SJCRH30 (cell line): ENCODE data around the gene HNRNPA3. TPM values are rescaled to one million over a fixed set of nuclear protein-coding genes. Genes with fewer than 3 reads are reported as not detected.
A peak's percentile ranks its signal among the peaks of the same experiment; 100 is the strongest.
"Not testable (repeated sequence)": the region's sequence is repeated elsewhere in the genome, so short reads cannot be mapped to it uniquely, and the experiment has no call there.

Source experiments
- DNase-seq, 2 experiments: peaks; one replicate each; pipeline ENCODE4 v3.0.0-alpha.2; 2015 to 2020
- H3K27ac ChIP-seq: fragments of 250-450 bp; sonication (Bioruptor Pico); 2 replicates; pipeline ENCODE4 v1.5.1; 2020; ENCODE audit warnings: mild to moderate bottlenecking, moderate library complexity
- H3K27me3 ChIP-seq: fragments of 250-450 bp; sonication (Bioruptor Pico); 2 replicates; pipeline ENCODE4 v1.5.1; 2020; ENCODE audit warnings: mild to moderate bottlenecking, moderate library complexity
- H3K36me3 ChIP-seq: fragments of 250-450 bp; sonication (Bioruptor Pico); 2 replicates; pipeline ENCODE4 v1.5.1; 2020; ENCODE audit warnings: mild to moderate bottlenecking, moderate library complexity
- H3K4me1 ChIP-seq: fragments of 250-450 bp; sonication (Bioruptor Pico); 2 replicates; pipeline ENCODE4 v1.5.1; 2020; ENCODE audit warnings: mild to moderate bottlenecking, moderate library complexity
- H3K4me3 ChIP-seq: fragments of 250-450 bp; sonication (Bioruptor Pico); 2 replicates; pipeline ENCODE4 v1.5.1; 2020; ENCODE audit warnings: mild to moderate bottlenecking, moderate library complexity
- H3K9me3 ChIP-seq: fragments of 250-450 bp; sonication (Bioruptor Pico); replicated peaks from 2 replicates; pipeline ENCODE4 v1.5.1; 2020; ENCODE audit warnings: mild to moderate bottlenecking, moderate library complexity
- total RNA-seq: library from RNA; depleted of rRNA; stranded (reverse); fragments of >200 nt; shearing (Covaris generic); gene quantifications from 2 replicates; pipeline ENCODE4 v1.2.3, GENCODE V29; 2014

Gene HNRNPA3
- total RNA-seq, 1 experiment from 2014 or later, result 159 TPM

- Histone ChIP-seq H3K27ac (no peak overlapping the region), H3K27me3 (no peaks in the 10 kb centered on the region), H3K9me3 (no peaks in the 10 kb centered on the region), H3K36me3 (peaks cover 19% of the 10 kb centered on the region), H3K4me3 (no peak overlapping the region), H3K4me1 (peaks cover 31% of the 10 kb centered on the region)
- DNase-seq, result no peak
These were observed 25.3 kb downstream of the HNRNPA3 start for GRCh38 chr2:177237932-177238331.

DNA sequence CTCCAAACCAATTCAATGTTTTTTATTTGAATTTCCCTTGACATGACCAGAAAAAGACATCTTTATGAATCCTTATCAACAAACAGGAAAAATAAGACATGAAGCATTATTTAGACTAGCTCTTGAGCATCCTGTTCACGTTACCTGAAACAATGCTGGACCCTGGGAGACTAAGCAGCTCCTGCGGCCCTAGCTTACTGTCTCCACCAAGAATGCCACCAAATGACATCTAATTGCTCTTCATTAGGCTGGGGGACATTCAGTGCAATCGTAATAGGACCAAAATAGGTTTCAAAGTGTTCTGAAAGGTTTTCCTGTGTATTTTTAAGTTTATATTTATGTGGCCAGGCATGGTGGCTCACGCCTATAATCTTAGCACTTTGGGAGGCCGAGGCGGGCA is 26.5 kb downstream of the HNRNPA3 start:
- Histone ChIP-seq H3K9me3 (no peaks in the 10 kb centered on the region), H3K27ac (no peak overlapping the region), H3K4me3 (no peak overlapping the region), H3K4me1 (peaks cover 34% of the 10 kb centered on the region), H3K27me3 (no peaks in the 10 kb centered on the region), H3K36me3 (peaks cover 8% of the 10 kb centered on the region; the same call in 1 of the 2 replicates)
- no peak for DNase-seq

DNA sequence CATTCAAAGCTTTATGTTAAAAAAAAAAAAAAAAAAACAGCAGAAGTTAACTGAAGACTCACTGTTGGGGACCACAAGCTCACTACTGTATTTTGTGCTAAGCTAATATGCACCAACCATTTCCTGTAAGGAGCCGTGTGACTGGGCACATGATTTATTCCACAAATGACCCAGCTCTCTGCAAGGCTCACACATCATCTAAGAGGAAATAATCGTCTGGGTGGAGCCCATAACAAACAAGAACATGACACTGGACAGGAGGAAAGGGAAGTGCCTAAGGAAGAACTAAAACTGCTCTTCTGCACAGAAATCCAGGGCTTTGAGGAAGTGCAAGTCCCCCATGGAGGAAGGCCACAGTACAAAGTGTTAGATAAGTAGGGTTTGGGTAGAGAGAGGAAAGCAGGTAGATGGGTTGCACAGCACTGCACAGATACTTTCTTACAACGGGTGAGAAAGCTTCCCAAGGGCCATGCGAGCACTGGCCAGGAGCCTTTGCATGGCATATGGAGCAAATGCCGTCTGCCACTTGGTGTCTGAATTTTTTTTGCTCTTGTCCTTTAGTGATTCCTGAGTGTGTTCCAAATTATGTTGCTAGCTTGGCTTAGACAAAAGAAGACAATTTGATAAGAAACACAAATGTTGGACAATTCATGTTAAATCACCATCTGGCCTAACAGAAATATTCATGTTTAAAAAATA is 27.5 kb downstream of the HNRNPA3 start:
- peak in 1 of 2 experiments; percentile 64 for DNase-seq
- no peaks in the 10 kb centered on the region for H3K9me3 ChIP-seq
- H3K4me1 ChIP-seq, result peaks cover 40% of the 10 kb centered on the region
- no peak overlapping the region for H3K27ac ChIP-seq
- H3K36me3 ChIP-seq, result peaks cover 6% of the 10 kb centered on the region; the same call in 1 of the 2 replicates
- H3K4me3 ChIP-seq, result no peak overlapping the region
- H3K27me3 ChIP-seq, result no peaks in the 10 kb centered on the region

- H3K27ac ChIP-seq, result peak overlapping the region; percentile 74
- H3K9me3 ChIP-seq, result no peaks in the 10 kb centered on the region
- DNase-seq, result no peak
- peaks cover under 1% of the 10 kb centered on the region; the same call in 1 of the 2 replicates for H3K36me3 ChIP-seq
- H3K27me3 ChIP-seq, result no peaks in the 10 kb centered on the region
- peak overlapping the region; percentile 41; the same call in 1 of the 2 replicates for H3K4me3 ChIP-seq
- H3K4me1 ChIP-seq, result peaks cover 45% of the 10 kb centered on the region
These were observed 29.1 kb downstream of the HNRNPA3 start for GRCh38 chr2:177241711-177242120.

DNA sequence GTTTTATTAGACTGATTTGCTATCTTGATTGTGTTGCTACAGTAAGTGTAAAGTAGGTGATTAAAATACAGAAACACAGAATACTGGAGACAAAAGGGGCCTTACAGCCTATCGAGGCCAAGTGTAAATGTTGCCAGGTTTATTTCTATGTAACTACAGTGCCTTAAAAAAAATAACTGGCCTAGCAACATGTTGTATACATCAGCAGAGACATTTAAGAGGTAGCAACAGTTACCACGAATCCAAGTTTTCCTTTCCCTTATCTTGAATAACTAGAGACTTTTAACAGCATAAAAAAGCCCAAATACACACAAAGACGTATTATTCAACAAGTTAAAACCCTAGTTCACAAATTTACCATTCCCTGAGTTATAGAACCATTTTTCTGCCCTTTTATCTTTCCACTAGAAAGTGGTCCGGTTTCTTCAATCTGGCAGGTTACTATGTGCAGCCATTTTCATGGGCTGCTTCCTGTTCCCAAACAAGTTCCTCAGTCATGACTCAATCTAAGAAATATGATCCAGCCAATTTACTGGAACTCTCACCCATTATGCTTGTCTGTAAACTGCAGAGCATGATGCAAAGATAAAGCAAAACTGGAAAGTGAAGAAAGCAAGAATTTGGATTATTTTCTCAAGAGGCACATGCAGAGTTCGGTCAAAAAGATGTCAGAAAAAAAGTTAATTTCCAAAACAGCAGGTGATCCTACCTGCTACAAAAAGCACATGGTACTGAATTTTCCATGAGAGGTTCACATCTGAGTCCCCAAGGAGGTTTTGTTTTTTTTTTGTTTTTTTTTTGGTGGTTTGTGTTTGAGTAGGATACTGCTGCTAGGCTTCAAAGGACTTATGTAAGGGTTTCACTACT is 29.8 kb downstream of the HNRNPA3 start:
- DNase-seq, result peak; percentile 29 to 79
- H3K9me3 ChIP-seq, result no peaks in the 10 kb centered on the region
- peaks cover 45% of the 10 kb centered on the region for H3K4me1 ChIP-seq
- H3K4me3 ChIP-seq, result peak overlapping the region; percentile 41
- H3K27me3 ChIP-seq, result no peaks in the 10 kb centered on the region
- H3K36me3 ChIP-seq, result no peaks in the 10 kb centered on the region; the same call in 1 of the 2 replicates
- peak overlapping the region; percentile 74 for H3K27ac ChIP-seq

DNA sequence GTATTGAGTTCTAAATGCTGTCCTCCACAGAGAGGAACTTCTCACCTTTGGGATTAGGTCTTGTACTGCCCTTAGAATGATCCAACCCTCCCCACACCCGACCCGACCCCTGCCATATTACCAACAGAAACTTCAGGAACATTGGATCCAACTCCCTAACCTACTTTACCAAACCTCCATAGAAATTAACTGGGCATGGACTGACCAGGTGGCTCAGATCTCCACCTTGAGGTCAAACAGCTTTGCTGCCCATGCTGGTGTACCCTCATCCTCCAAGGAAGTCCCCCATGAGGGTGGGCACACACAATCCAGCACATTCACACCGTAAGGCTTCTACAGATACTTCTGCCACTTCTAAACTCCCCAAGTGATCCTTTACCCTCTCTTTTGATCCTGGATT is 30.5 kb downstream of the HNRNPA3 start:
- Histone ChIP-seq H3K4me1 (peaks cover 45% of the 10 kb centered on the region), H3K27me3 (no peaks in the 10 kb centered on the region), H3K4me3 (no peak overlapping the region), H3K9me3 (no peaks in the 10 kb centered on the region), H3K27ac (peak overlapping the region; percentile 74), H3K36me3 (no peaks in the 10 kb centered on the region; the same call in 1 of the 2 replicates)
- DNase-seq, result no peak

DNA sequence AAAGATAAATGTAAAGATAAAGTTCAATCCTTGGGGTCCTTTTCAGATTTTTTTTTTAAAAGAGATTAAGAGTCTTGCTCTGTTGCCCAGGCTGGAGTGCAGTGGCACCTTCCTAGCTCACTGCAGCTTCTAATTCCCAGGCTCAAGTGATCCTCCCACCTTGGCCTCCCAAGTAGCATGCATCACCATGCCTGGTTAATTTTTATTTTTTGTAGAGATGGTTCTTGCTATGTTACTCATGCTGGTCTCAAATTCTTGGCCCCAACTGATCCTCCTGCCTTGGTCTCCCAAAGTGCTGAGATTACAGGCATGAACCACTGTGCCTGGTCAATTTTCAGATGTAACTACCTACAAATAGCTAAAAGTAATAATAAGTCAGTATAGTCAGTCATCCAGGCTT is 30.9 kb downstream of the HNRNPA3 start:
- H3K9me3 ChIP-seq, result no peaks in the 10 kb centered on the region
- no peaks in the 10 kb centered on the region for H3K27me3 ChIP-seq
- peaks cover 45% of the 10 kb centered on the region for H3K4me1 ChIP-seq
- no peak for DNase-seq
- no peaks in the 10 kb centered on the region; the same call in 1 of the 2 replicates for H3K36me3 ChIP-seq
- no peak overlapping the region for H3K4me3 ChIP-seq
- no peak overlapping the region; the same call in 1 of the 2 replicates for H3K27ac ChIP-seq

GRCh38 chr2:177244244-177244771 is 31.7 kb downstream of the HNRNPA3 start:
- Histone ChIP-seq H3K4me3 (no peak overlapping the region), H3K27ac (peak overlapping the region; percentile 18; the same call in 1 of the 2 replicates), H3K4me1 (peaks cover 45% of the 10 kb centered on the region), H3K27me3 (no peaks in the 10 kb centered on the region), H3K36me3 (no peaks in the 10 kb centered on the region; the same call in 1 of the 2 replicates), H3K9me3 (no peaks in the 10 kb centered on the region)
- no peak for DNase-seq

GRCh38 chr2:177245010-177245422 is 32.4 kb downstream of the HNRNPA3 start:
- Histone ChIP-seq H3K4me1 (peaks cover 40% of the 10 kb centered on the region), H3K27me3 (no peaks in the 10 kb centered on the region), H3K36me3 (peaks cover under 1% of the 10 kb centered on the region; the same call in 1 of the 2 replicates), H3K4me3 (no peak overlapping the region), H3K27ac (peak overlapping the region; percentile 18; the same call in 1 of the 2 replicates), H3K9me3 (no peaks in the 10 kb centered on the region)
- DNase-seq, result peak; percentile 49 to 65

GRCh38 chr2:177246000-177246399 is 33.4 kb downstream of the HNRNPA3 start:
- Histone ChIP-seq H3K27ac (no peak overlapping the region), H3K4me3 (no peak overlapping the region), H3K9me3 (no peaks in the 10 kb centered on the region), H3K4me1 (peaks cover 30% of the 10 kb centered on the region), H3K27me3 (no peaks in the 10 kb centered on the region), H3K36me3 (peaks cover 5% of the 10 kb centered on the region; the same call in 1 of the 2 replicates)
- no peak for DNase-seq

DNA sequence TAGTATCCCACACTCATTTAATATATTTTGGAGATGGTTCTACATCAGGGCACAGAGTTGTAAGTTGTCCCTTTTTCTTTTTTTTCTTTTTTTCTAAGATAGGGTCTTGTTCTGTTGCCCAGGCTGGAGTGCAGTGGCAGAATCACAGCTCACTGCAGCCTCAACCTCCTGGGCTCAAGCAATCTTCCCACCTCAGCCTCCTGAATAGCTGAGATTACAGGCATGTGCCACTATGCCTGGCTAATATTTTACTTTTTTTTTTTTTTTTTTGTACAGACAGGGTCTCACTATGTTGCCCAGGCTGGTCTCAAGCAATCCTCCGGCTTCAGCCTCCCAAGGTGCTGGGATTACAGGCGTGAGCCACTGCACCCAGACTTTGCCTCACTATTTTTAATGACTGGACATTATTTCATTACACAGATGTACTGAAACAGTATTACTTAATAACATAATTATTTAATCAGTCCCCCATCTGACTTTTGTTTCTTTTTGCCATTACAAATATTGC is 34.0 kb downstream of the HNRNPA3 start:
- DNase-seq, H3K36me3 ChIP-seq, H3K4me3 ChIP-seq, H3K9me3 ChIP-seq, H3K27me3 ChIP-seq, H3K27ac ChIP-seq: not testable (repeated sequence)
- peaks cover 25% of the 10 kb centered on the region for H3K4me1 ChIP-seq

DNA sequence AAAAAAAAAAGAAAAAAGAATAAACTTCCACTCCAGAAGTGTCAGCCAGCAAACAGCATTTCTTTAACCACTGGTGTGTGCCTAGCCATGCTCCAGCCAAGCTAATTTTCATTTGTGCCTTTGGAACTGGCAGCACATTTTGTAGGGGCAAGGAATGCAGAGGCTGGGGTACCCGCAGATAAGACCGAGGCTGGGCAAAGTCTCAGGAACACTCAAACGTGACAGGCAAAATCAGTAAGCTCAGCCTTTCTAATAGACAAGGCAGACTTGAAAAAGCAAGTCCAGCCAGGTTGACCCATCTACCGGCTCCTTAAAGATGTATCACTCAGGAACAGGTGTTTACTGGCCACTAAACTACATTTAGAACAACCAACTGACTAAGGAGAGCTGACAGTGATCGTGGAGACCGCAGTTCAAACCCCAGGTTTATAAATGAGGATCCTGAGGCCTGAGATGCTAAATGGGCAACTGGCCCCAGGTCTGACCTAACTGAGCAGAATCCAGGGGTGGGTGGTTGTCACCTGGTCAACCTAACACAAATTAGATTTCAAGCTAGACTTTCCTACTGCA is 35.2 kb downstream of the HNRNPA3 start:
- Histone ChIP-seq H3K4me3 (no peak overlapping the region), H3K36me3 (peaks cover 5% of the 10 kb centered on the region; the same call in 1 of the 2 replicates), H3K4me1 (peaks cover 18% of the 10 kb centered on the region), H3K27ac (no peak overlapping the region), H3K9me3 (no peaks in the 10 kb centered on the region), H3K27me3 (no peaks in the 10 kb centered on the region)
- no peak for DNase-seq

DNA sequence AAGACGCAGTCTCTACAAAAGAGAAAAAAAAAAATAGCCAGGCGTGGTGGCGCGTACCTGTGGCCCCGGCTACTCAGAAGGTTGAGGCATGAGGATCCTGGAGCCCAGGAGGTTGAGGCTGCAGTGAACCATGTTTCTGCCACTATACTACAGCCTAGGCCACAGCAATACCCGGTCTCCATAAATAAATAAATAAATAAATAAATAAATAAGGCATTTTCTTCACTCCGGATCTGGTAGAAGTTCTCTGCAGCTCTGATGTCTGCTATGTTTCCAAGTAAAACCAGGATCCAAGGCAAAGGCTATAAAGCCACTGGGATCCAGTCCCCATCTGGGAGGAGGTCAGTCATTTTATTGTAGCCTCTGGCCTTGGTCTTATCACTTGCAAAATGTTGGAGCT is 36.4 kb downstream of the HNRNPA3 start:
- no peak for DNase-seq
- H3K36me3 ChIP-seq, result peaks cover 5% of the 10 kb centered on the region; the same call in 1 of the 2 replicates
- no peak overlapping the region for H3K4me3 ChIP-seq
- no peaks in the 10 kb centered on the region for H3K27me3 ChIP-seq
- peaks cover 13% of the 10 kb centered on the region for H3K4me1 ChIP-seq
- no peaks in the 10 kb centered on the region for H3K9me3 ChIP-seq
- no peak overlapping the region for H3K27ac ChIP-seq

GRCh38 chr2:177250461-177250860 is 37.9 kb downstream of the HNRNPA3 start:
- Histone ChIP-seq H3K9me3 (no peaks in the 10 kb centered on the region), H3K4me3 (no peak overlapping the region), H3K36me3 (peaks cover 12% of the 10 kb centered on the region), H3K4me1 (peaks cover 4% of the 10 kb centered on the region), H3K27me3 (no peaks in the 10 kb centered on the region), H3K27ac (no peak overlapping the region)
- no peak for DNase-seq
